ENCODE measurements around the gene C6orf132.
"Not testable (repeated sequence)": the region's sequence is repeated elsewhere in the genome, so short reads cannot be mapped to it uniquely, and the experiment has no call there.

C6orf132 gene

GRCh38 chr6:42142118-42142835 is at the start of gene C6orf132:
TSS of gene C6orf132 (minus strand) at chr6:42142620. CDS start at chr6:42142444, 176 bp downstream.
- DNase-seq (ENCODE audit: low spot score), result no peak

GRCh38 chr6:42190554-42191183 is 48.2 kb upstream of the C6orf132 start:
- no peak for DNase-seq (ENCODE audit: low spot score)

GRCh38 chr6:42188406-42188805 is 46.0 kb upstream of the C6orf132 start:
- no peak for DNase-seq (ENCODE audit: low spot score)

GRCh38 chr6:42185597-42185996 is 43.2 kb upstream of the C6orf132 start:
- DNase-seq (ENCODE audit: low spot score), result no peak

GRCh38 chr6:42184475-42184874 is 42.1 kb upstream of the C6orf132 start:
- no peak for DNase-seq (ENCODE audit: low spot score)

- DNase-seq (ENCODE audit: low spot score), result no peak
Measured at GRCh38 chr6:42182101-42182500, 39.7 kb upstream of the C6orf132 start.

GRCh38 chr6:42179945-42180313 is 37.5 kb upstream of the C6orf132 start:
- no peak for DNase-seq (ENCODE audit: low spot score)

- no peak for DNase-seq (ENCODE audit: low spot score)
Measured at GRCh38 chr6:42179261-42179944, 37.0 kb upstream of the C6orf132 start.

GRCh38 chr6:42177514-42178364 is 35.3 kb upstream of the C6orf132 start:
- DNase-seq (ENCODE audit: low spot score), result no peak

GRCh38 chr6:42176981-42177380 is 34.6 kb upstream of the C6orf132 start:
- no peak for DNase-seq (ENCODE audit: low spot score)

GRCh38 chr6:42175860-42176259 is 33.4 kb upstream of the C6orf132 start:
- no peak for DNase-seq (ENCODE audit: low spot score)

- no peak for DNase-seq (ENCODE audit: low spot score)
Measured at GRCh38 chr6:42173101-42173500, 30.7 kb upstream of the C6orf132 start, which contains the start of gene GUCA1A. TSS of gene GUCA1A (plus strand) at chr6:42173364. CDS start at chr6:42173614, 250 bp downstream.

GRCh38 chr6:42171813-42172581 is 29.6 kb upstream of the C6orf132 start:
- no peak for DNase-seq (ENCODE audit: low spot score)

- DNase-seq (ENCODE audit: low spot score), result not testable (repeated sequence)
Measured at GRCh38 chr6:42169780-42170179, 27.4 kb upstream of the C6orf132 start.

GRCh38 chr6:42168650-42169049 is 26.2 kb upstream of the C6orf132 start:
- no peak for DNase-seq (ENCODE audit: low spot score)

- peak; percentile 59 for DNase-seq (ENCODE audit: low spot score)
Measured at GRCh38 chr6:42166444-42167141, 24.2 kb upstream of the C6orf132 start.

GRCh38 chr6:42165016-42165415 is 22.6 kb upstream of the C6orf132 start:
- no peak for DNase-seq (ENCODE audit: low spot score)

- no peak for DNase-seq (ENCODE audit: low spot score)
Measured at GRCh38 chr6:42163981-42164380, 21.6 kb upstream of the C6orf132 start.

GRCh38 chr6:42162812-42163211 is 20.4 kb upstream of the C6orf132 start:
- DNase-seq (ENCODE audit: low spot score), result no peak

GRCh38 chr6:42162384-42162783 is 20.0 kb upstream of the C6orf132 start:
- no peak for DNase-seq (ENCODE audit: low spot score)

Data from pons (tissue), 1 donor.